Measurements from ENCODE around the gene SERPINA9.
A peak's percentile ranks its signal among the peaks of the same experiment; 100 is the strongest.

SERPINA9 gene

DNA sequence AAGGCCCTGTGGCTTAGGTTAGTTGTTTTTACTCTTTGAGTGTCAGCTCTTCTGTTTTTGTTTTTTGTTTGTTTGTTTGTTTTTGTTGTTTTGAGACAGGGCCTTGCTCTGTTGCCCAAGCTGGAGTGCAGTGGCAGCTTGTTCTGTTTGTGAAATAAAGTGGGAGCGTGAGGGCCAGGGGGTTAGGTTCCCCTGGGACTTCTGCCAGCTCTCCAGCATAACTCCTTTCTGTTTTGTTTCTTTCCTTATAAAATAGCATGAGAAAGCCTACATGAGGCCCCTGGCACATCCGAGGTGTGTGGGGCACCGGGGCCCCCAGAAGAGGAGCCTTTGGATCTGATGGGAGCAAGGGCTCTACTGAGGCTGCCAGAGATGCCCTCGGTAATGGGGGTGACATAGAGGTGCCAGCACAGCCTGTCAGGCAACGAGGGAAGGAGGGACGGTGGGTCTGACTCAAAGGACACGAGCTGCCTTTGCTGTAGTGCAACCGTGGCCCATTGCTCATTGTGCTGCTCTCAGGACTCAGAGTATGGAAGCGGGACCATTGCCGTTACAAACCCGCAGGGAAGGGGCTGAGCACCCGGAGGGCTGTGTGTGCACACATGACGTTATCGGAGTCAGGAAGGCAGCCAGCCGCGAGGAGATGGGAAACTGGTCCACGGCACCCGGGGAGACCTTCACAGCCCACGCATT lies 14.3 kb downstream of the SERPINA9 start:
- DNase-seq = no peak

- DNase-seq = no peak
These were observed 15.2 kb downstream of the SERPINA9 start for GRCh38 chr14:94460631-94461416.

GRCh38 chr14:94458558-94459205 lies 17.3 kb downstream of the SERPINA9 start:
- DNase-seq = no peak

DNA sequence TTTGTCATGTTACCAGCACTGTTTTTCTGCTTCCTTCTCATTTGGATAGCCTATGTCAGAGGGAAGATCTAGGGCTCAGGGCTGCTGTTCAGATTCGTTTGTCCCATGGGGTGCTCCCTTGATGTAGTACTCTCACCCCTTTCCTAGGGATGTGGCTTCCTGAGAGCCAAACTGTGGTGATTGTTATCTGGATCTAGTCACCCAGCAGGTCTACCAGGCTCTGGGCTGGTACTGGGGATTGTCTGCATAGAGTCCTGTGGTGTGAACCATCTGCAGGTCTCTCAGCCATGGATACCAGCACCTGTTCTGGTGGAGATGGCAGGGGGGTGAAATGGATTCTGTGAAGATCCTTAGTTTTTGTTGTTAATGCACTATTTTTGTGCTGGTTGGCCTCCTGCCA lies 17.9 kb downstream of the SERPINA9 start:
- DNase-seq = no peak

DNA sequence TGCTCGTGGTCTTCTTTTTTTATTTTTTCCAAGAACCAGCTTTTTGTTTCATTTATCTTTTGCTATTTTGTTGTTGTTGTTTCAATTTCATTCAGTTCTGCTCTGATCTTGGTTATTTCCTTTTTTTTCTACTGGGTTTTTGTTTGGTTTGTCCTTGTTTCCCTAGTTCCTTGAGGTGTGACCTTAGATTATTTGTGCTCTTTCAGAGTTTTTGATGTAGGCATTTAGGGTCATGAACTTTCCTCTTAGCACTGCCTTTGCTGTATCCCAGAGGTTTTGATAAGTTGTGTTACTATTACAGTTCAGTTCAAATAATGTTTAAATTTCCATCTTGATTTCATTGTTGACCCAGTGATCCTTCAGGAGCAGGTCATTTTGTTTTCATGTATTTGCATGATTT lies 20.1 kb downstream of the SERPINA9 start:
- DNase-seq = no peak

GRCh38 chr14:94451826-94452225 lies 24.2 kb downstream of the SERPINA9 start:
- DNase-seq = no peak

- no peak for DNase-seq
These were observed 24.8 kb downstream of the SERPINA9 start for GRCh38 chr14:94451091-94451771.

- no peak for DNase-seq
These were observed 25.3 kb downstream of the SERPINA9 start for GRCh38 chr14:94450722-94451090.

- no peak for DNase-seq
These were observed 26.1 kb downstream of the SERPINA9 start for GRCh38 chr14:94449930-94450329.

GRCh38 chr14:94448071-94448808 lies 27.8 kb downstream of the SERPINA9 start:
- DNase-seq = no peak

- no peak for DNase-seq
These were observed 28.8 kb downstream of the SERPINA9 start for GRCh38 chr14:94447206-94447605.

GRCh38 chr14:94446126-94446525 lies 29.9 kb downstream of the SERPINA9 start:
- DNase-seq = no peak

DNA sequence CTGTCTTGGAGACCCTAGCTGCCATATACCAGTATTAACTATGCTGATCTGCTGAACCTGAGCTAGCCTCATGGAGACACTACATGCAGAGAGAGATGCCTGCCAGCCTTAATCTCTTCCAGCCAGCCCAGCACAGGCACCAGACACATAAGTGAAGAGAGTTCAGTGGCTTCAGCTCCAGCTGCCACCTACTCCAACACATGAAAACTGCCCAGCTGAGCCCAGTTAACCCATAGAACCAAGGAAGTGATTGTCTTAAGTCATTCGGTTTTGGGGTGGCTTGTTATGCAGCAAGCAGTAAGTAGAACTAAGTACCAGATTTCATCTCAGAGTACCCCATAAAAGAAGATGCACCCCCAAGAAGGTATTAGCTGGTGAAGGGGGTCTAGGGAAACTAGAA lies 31.0 kb downstream of the SERPINA9 start:
- no peak for DNase-seq

DNA sequence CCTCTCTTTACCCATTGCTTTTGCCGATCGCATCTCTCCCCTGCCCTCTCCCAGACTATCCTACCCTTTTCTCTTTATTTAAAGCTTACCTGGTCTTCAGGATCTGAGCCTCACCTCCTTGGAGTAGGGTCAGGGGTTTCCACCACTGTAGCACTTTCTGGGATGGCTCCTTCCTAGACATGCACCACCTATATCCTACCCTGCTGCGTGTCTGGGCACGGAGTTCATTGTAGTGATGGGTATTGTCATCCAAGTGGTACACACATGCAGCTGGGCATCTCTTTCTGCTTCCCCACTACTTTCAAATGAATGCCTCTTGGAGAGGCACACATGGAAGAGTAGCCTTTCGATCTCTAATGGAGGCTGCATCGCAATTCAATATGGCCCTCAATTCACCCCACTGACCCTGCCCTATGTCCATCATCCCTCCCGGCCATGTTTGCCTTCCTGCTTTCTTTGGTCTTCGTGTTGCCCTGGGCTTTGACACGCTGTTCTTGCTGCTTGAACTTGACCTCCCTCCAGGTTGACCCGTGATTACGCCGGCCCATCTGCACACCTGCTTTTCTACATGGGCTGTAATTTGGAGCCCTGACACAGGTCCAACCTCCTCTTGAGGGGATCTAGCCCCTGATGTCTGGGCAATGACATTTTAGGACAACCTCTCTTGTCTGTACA lies 34.3 kb downstream of the SERPINA9 start:
- no peak for DNase-seq

DNA sequence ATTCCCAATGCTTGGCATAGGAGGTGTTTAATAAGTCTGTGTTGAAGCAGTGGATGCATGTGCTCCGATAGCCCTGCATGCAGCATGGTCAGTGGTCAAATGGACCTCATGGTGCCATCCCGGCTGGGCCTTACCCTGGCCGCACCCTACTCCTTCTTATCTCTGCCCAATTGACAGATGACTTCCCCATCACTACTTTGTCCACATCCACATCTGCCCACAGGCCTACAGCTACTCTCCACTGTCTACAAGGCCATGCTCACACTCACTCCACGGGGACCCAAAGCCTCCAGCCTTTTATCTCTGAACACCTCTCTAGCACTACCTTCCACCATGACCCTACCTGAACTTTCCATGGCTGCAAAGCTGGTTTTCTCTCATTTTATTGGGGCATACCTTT lies 34.9 kb downstream of the SERPINA9 start:
- DNase-seq = no peak

DNA sequence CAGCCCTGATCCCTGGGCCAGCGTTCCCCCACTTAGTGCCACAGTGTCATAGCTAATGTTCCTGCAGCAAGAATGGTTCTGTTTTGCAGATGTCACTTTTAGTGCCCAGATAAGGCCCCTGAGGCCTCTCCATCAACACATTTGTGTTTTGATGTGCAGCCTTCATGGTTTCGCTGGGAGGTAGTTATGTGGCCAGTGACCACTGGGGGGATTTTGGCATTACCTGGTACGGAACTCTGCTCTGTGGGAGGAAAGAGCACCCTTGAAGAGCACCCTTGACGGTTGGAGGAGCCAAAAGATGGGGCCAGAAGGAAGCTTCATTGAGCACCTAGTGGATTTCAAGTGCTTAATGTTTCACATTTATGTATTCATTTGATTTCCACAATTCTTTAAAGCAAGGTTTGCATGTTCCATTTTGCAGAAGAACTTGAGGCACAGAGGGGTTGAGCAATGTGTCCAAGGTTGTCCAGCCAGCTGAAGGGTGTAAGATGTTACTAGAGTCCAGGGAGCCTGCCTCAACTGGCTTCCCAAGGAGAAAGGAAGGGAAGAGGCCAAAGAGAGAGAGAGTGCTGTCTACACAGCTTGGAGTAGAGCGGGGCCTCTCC lies 36.4 kb downstream of the SERPINA9 start:
- DNase-seq = no peak

- no peak for DNase-seq
These were observed 47.4 kb downstream of the SERPINA9 start for GRCh38 chr14:94428610-94429009.

- no peak for DNase-seq
These were observed 48.9 kb downstream of the SERPINA9 start for GRCh38 chr14:94427016-94427613.

GRCh38 chr14:94426526-94426925 lies 49.5 kb downstream of the SERPINA9 start:
- DNase-seq = no peak

GRCh38 chr14:94424371-94424770 lies 51.6 kb downstream of the SERPINA9 start:
- DNase-seq = no peak

- DNase-seq = peak; percentile 75
These were observed 52.4 kb downstream of the SERPINA9 start for GRCh38 chr14:94423453-94424056.

Data from activated CD8-positive, alpha-beta memory T cell treated with anti-CD3 and anti-CD28 coated beads, Interleukin-2, amount 50 U/mL, for 48 hours (primary cell).